H1 (cell line): ENCODE results near the gene DESI1. TPM values are rescaled to one million over a fixed set of nuclear protein-coding genes. Genes with fewer than 3 reads are reported as not detected.

Experiments
- CTCF ChIA-PET: fragments of 300-600 bp; sonication (Branson Sonifier 250); formaldehyde crosslinking; loops from one replicate; lab custom pipeline; 2021; ENCODE audit not compliant: partially characterized antibody; lab: Charles Lee
- POLR2A ChIA-PET: fragments of 300-600 bp; sonication (Branson Sonifier 250); formaldehyde crosslinking; loops from one replicate; lab custom pipeline; 2021; ENCODE audit warnings: inconsistent platforms; ENCODE audit not compliant: partially characterized antibody; lab: Charles Lee
- DNase-seq, 2 experiments: peaks; one replicate each; pipeline versions ENCODE4 v3.0.0 to v3.0.0-alpha.2; 2010 to 2022; ENCODE audit warnings: low spot score in 2 of 2, low read depth in 1 of 2, mixed read lengths in 1 of 2
- FAIRE-seq: peaks from 2 replicates; lab custom pipeline; 2011; peaks lifted over from hg19 to GRCh38; lab: Jason Lieb, UNC
- H2AFZ ChIP-seq: 2 replicates; pipeline ENCODE4 v1.8.1; 2012; ENCODE audit warnings: low read length, inconsistent platforms
- H2AK5ac ChIP-seq: 2 replicates; pipeline ENCODE4 v1.6.1; 2013; ENCODE audit warnings: low read depth, low read length
- H2BK120ac ChIP-seq: replicated peaks from 2 replicates; pipeline ENCODE3; 2013; ENCODE audit warnings: low read depth, low read length, inconsistent platforms
- H2BK12ac ChIP-seq: 2 replicates; pipeline ENCODE4 v1.6.1; 2013; ENCODE audit warnings: low read depth, low read length
- H2BK15ac ChIP-seq: 2 replicates; pipeline ENCODE4 v1.6.1; 2013; ENCODE audit warnings: low read length
- H2BK20ac ChIP-seq: 2 replicates; pipeline ENCODE4 v1.6.1; 2013; ENCODE audit warnings: low read length
- H2BK5ac ChIP-seq: 2 replicates; pipeline ENCODE4 v1.6.1; 2013; ENCODE audit warnings: low read depth, low read length
- H3K14ac ChIP-seq: 2 replicates; pipeline ENCODE4 v1.6.1; 2013; ENCODE audit warnings: inconsistent platforms; ENCODE audit not compliant: insufficient read length
- H3K18ac ChIP-seq: 2 replicates; pipeline ENCODE4 v1.6.1; 2013; ENCODE audit warnings: low read length; ENCODE audit errors: extremely low read depth
- H3K23ac ChIP-seq: 2 replicates; pipeline ENCODE4 v1.6.1; 2013; ENCODE audit warnings: inconsistent platforms; ENCODE audit not compliant: insufficient read length
- H3K23me2 ChIP-seq: 2 replicates; pipeline ENCODE4 v1.6.1; 2013; ENCODE audit warnings: low read depth, low read length
- H3K27ac ChIP-seq: 2 replicates; pipeline ENCODE4 v1.6.1; 2011; ENCODE audit warnings: low read depth, low read length, inconsistent platforms
- H3K27me3 ChIP-seq, 4 experiments: replicated peaks in 1 of 4; 1 replicate in 1 of 4; 2 replicates in 3 of 4; pipeline versions ENCODE4 v1.6.1 to v1.8.1; 2011 to 2013; ENCODE audit warnings: low read length in 3 of 4, mild to moderate bottlenecking in 3 of 4, inconsistent platforms in 2 of 4, mixed read lengths in 2 of 4, moderate library complexity in 1 of 4; ENCODE audit not compliant: control insufficient read depth in 3 of 4, insufficient read depth in 3 of 4; ENCODE audit errors: extremely low read depth in 1 of 4
- H3K36me3 ChIP-seq, 4 experiments: 2 replicates each; pipeline versions ENCODE4 v1.6.1 to v1.8.1; 2011 to 2013; ENCODE audit warnings: mild to moderate bottlenecking in 4 of 4, low read length in 3 of 4, moderate library complexity in 2 of 4, control low read depth in 1 of 4, inconsistent platforms in 1 of 4; ENCODE audit not compliant: insufficient read depth in 4 of 4, control insufficient read depth in 2 of 4
- H3K4ac ChIP-seq: replicated peaks from 2 replicates; pipeline ENCODE3; 2013; ENCODE audit warnings: low read length, low read depth, mixed read lengths, inconsistent platforms; ENCODE audit not compliant: insufficient read length
- H3K4me1 ChIP-seq, 4 experiments: replicated peaks in 1 of 4; 1 replicate in 1 of 4; 2 replicates in 3 of 4; pipeline versions ENCODE4 v1.6.1 to v1.8.1; 2011 to 2013; ENCODE audit warnings: low read length in 3 of 4, inconsistent platforms in 2 of 4, mixed read lengths in 1 of 4; ENCODE audit not compliant: insufficient read depth in 4 of 4, control insufficient read depth in 3 of 4
- H3K4me2 ChIP-seq, 2 experiments: 2 replicates each; pipeline versions ENCODE4 v1.6.1 to v1.8.1; 2011 to 2013; ENCODE audit warnings: low read depth in 2 of 2, low read length in 2 of 2, control low read depth in 1 of 2, inconsistent platforms in 1 of 2, mild to moderate bottlenecking in 1 of 2; ENCODE audit not compliant: insufficient read depth in 1 of 2
- H3K4me3 ChIP-seq, 4 experiments: fragments of 200-600, 300-600 bp in 1 of 4; sonication (generic), shearing (Covaris generic), sonication (Bioruptor Twin) in 1 of 4; 2 replicates each; pipeline versions ENCODE4 v1.5.1 to v1.8.1; 2011 to 2016; ENCODE audit warnings: low read length in 4 of 4, low read depth in 3 of 4, control low read depth in 2 of 4, inconsistent platforms in 2 of 4, mild to moderate bottlenecking in 2 of 4, mixed read lengths in 1 of 4, moderate library complexity in 1 of 4; ENCODE audit not compliant: insufficient read depth in 2 of 4; ENCODE audit errors: extremely low read depth in 1 of 4
- H3K56ac ChIP-seq: replicated peaks from 2 replicates; pipeline ENCODE3; 2013; ENCODE audit warnings: low read depth, mild to moderate bottlenecking, mixed read lengths, low read length, inconsistent platforms; ENCODE audit not compliant: insufficient read length
- H3K79me1 ChIP-seq: 2 replicates; pipeline ENCODE4 v1.6.1; 2013; ENCODE audit warnings: low read depth, low read length, control low read depth
- H3K79me2 ChIP-seq, 2 experiments: 2 replicates each; pipeline versions ENCODE4 v1.6.1 to v1.8.1; 2012 to 2013; ENCODE audit warnings: low read length in 2 of 2, mild to moderate bottlenecking in 2 of 2, inconsistent platforms in 1 of 2; ENCODE audit not compliant: insufficient read depth in 2 of 2, control insufficient read depth in 1 of 2
- H3K9ac ChIP-seq, 4 experiments: replicated peaks in 1 of 4; 1 replicate in 1 of 4; 2 replicates in 3 of 4; pipeline versions ENCODE4 v1.6.1 to v1.8.1; 2011 to 2013; ENCODE audit warnings: low read depth in 3 of 4, low read length in 3 of 4, control low read depth in 2 of 4, mild to moderate bottlenecking in 2 of 4, moderate library complexity in 2 of 4, inconsistent platforms in 1 of 4; ENCODE audit errors: extremely low read depth in 1 of 4
- H3K9me3 ChIP-seq, 2 experiments: 2 replicates each; pipeline versions ENCODE4 v1.6.1 to v1.8.1; 2012 to 2013; ENCODE audit warnings: mild to moderate bottlenecking in 2 of 2, moderate library complexity in 2 of 2, control low read depth in 1 of 2, inconsistent platforms in 1 of 2, low read depth in 1 of 2, low read length in 1 of 2, mixed read lengths in 1 of 2; ENCODE audit not compliant: insufficient read depth in 2 of 2
- H4K20me1 ChIP-seq, 2 experiments: replicated peaks in 1 of 2; 2 replicates each; pipeline versions ENCODE3 to v1.8.1; 2011 to 2013; ENCODE audit warnings: inconsistent platforms in 2 of 2, low read length in 2 of 2, mild to moderate bottlenecking in 1 of 2; ENCODE audit not compliant: insufficient read depth in 2 of 2, control insufficient read depth in 1 of 2
- H4K5ac ChIP-seq: 2 replicates; pipeline ENCODE4 v1.6.1; 2013; ENCODE audit warnings: low read length, low read depth, mixed read lengths, inconsistent platforms; ENCODE audit not compliant: insufficient read length
- H4K8ac ChIP-seq: 2 replicates; pipeline ENCODE4 v1.8.0; 2013; ENCODE audit warnings: mild to moderate bottlenecking, moderate library complexity, low read length, inconsistent platforms; ENCODE audit not compliant: insufficient read depth; ENCODE audit errors: extremely low read depth
- H4K91ac ChIP-seq: replicated peaks from 2 replicates; pipeline ENCODE3; 2013; ENCODE audit warnings: low read length, mixed read lengths, inconsistent platforms; ENCODE audit not compliant: insufficient read length
- BACH1 ChIP-seq: IDR thresholded peaks from 2 replicates; pipeline ENCODE4 v1.6.1; 2012; ENCODE audit warnings: low read length, improper control_type of control experiment
- CEBPB ChIP-seq: IDR thresholded peaks from 2 replicates; pipeline ENCODE4 v1.6.1; 2012; ENCODE audit warnings: low read depth, low read length
- EGR1 ChIP-seq: IDR thresholded peaks from 2 replicates; pipeline ENCODE4 v1.6.1; 2011; ENCODE audit warnings: low read depth, low read length, borderline replicate concordance
- GABPA ChIP-seq: IDR thresholded peaks from 2 replicates; pipeline ENCODE4 v1.6.1; 2011; ENCODE audit warnings: mild to moderate bottlenecking, low read length, moderate library complexity, borderline replicate concordance; ENCODE audit not compliant: insufficient read depth
- JUND ChIP-seq: IDR thresholded peaks from 2 replicates; pipeline ENCODE4 v1.6.1; 2011; ENCODE audit warnings: mild to moderate bottlenecking, improper control_type of control experiment, low read length
- KDM4A ChIP-seq: IDR thresholded peaks from one replicate; pipeline ENCODE4 v1.7.1; 2012; ENCODE audit warnings: low read depth, mild to moderate bottlenecking, moderate library complexity, low read length, inconsistent platforms; ENCODE audit not compliant: severe bottlenecking
- PHF8 ChIP-seq: fragments of 200-600 bp; sonication (generic); conservative IDR thresholded peaks from 2 replicates; pipeline ENCODE4 v1.7.1; 2012; ENCODE audit warnings: low read depth, mild to moderate bottlenecking, inconsistent platforms, low read length, moderate library complexity
- TCF12 ChIP-seq: IDR thresholded peaks from 2 replicates; pipeline ENCODE4 v1.6.1; 2011; ENCODE audit warnings: low read depth, mild to moderate bottlenecking, low read length
- WGBS, 2 experiments: shearing (Covaris generic) in 1 of 2; methylation state at CpG; one replicate each; pipeline versions ENCODE4 v1.1.6 to v1.1.7; 2013 to 2015; ENCODE audit warnings: low lambda C conversion rate in 2 of 2, mixed read lengths in 2 of 2, inconsistent platforms in 1 of 2, low coverage in 1 of 2, missing lambda C conversion rate in 1 of 2; ENCODE audit not compliant: insufficient replicate concordance in 2 of 2, insufficient coverage in 1 of 2, insufficient read length in 1 of 2; ENCODE audit errors: extremely low coverage in 1 of 2, missing lambda C conversion rate in 1 of 2; 5-methylcytosine and 5-hydroxymethylcytosine counted together
- polyA plus RNA-seq, 7 experiments: library from polyadenylated mRNA; depleted of rRNA in 3 of 7; stranded (reverse) in 5 of 7; unstranded in 2 of 7; fragments of >200 nt in 5 of 7; fragments of 200-250 nt in 2 of 7; gene quantifications; 1 replicate in 5 of 7; 2 replicates in 1 of 7; 4 replicates in 1 of 7; pipeline versions ENCODE4 v1.2.1 to v1.2.3, GENCODE V29; 2011 to 2013; ENCODE audit warnings: missing spikeins in 2 of 7, mixed read lengths in 2 of 7
- total RNA-seq: library from RNA; stranded (reverse); fragmentation: NEBNext Ultra II Directional; extraction: Animal tissue kit (Norgen Biotek cat#: 25700); gene quantifications from 2 replicates; pipeline ENCODE4 v1.2.1, GENCODE V29; 2021
- TF ChIP-seq, protein P1 (sequence below), 3 experiments: IDR thresholded peaks; 1 replicate in 2 of 3; 2 replicates in 1 of 3; pipeline versions ENCODE4 v1.5.1 to v1.6.1; 2011; ENCODE audit warnings: low read length in 3 of 3, mild to moderate bottlenecking in 3 of 3, inconsistent platforms in 2 of 3, low read depth in 1 of 3, moderate library complexity in 1 of 3; ENCODE audit not compliant: insufficient read depth in 1 of 3; ENCODE audit errors: control extremely low read depth in 1 of 3

DESI1 gene
- total and polyA plus RNA-seq, 2 of the 8 experiments (the other 6 are each of a cell fraction or from before 2014, with no cell fraction given), result 27.6 to 34.3 TPM

DNA sequence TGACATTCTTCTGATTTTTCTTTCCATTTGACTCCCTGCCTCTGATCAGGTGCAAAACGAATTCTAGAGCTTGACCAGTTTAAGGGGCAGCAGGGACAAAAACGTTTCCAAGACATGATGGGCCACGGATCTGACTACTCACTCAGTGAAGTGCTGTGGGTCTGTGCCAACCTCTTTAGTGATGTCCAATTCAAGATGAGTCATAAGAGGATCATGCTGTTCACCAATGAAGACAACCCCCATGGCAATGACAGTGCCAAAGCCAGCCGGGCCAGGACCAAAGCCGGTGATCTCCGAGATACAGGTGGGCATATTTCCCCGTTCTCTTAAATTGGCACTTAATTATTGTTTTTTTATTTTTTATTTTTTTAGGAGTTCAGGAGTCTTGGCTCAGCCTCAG, 15.6 kb upstream of the DESI1 start:
- no peak overlapping the region for H3K23ac ChIP-seq
- no peak overlapping the region for H3K9ac ChIP-seq
- no peak overlapping the region for H2AK5ac ChIP-seq
- H3K18ac ChIP-seq, result no peak overlapping the region
- H4K20me1 ChIP-seq, result peaks cover under 1 to 3% of the 10 kb centered on the region in 2 experiments
- H2BK120ac ChIP-seq, result no peak overlapping the region
- no peaks in the 10 kb centered on the region for H3K27me3 ChIP-seq
- H2BK12ac ChIP-seq, result no peak overlapping the region
- no peaks in the 10 kb centered on the region for H3K23me2 ChIP-seq
- TF ChIP-seq, protein P1, sequence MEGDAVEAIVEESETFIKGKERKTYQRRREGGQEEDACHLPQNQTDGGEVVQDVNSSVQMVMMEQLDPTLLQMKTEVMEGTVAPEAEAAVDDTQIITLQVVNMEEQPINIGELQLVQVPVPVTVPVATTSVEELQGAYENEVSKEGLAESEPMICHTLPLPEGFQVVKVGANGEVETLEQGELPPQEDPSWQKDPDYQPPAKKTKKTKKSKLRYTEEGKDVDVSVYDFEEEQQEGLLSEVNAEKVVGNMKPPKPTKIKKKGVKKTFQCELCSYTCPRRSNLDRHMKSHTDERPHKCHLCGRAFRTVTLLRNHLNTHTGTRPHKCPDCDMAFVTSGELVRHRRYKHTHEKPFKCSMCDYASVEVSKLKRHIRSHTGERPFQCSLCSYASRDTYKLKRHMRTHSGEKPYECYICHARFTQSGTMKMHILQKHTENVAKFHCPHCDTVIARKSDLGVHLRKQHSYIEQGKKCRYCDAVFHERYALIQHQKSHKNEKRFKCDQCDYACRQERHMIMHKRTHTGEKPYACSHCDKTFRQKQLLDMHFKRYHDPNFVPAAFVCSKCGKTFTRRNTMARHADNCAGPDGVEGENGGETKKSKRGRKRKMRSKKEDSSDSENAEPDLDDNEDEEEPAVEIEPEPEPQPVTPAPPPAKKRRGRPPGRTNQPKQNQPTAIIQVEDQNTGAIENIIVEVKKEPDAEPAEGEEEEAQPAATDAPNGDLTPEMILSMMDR (IDR thresholded peaks at IDR 0.05; ENCODE audit: control extremely low read depth in 1 of 3, insufficient read depth in 1 of 3, low read depth in 1 of 3, low read length in 3 of 3), result no peak
- TF ChIP-seq PHF8 (no peak), JUND (no peak), CEBPB (no peak), GABPA (no peak), TCF12 (no peak), BACH1 (no peak), KDM4A (no peak), EGR1 (no peak)
- H3K4me1 ChIP-seq, result no peaks in the 10 kb centered on the region
- no peaks in the 10 kb centered on the region for H3K79me1 ChIP-seq
- no peak overlapping the region for H3K14ac ChIP-seq
- no peak overlapping the region for H2AFZ ChIP-seq
- DNase-seq (no peak), FAIRE-seq (no peak)
- ChIA-PET POLR2A (interaction anchor here (0.8 to 13.3 kb wide), 5 partner anchors 9 to 245 kb away, joined by 3 to 157 read pairs (median 7); partner anchors contain the start of genes DESI1 and XRCC6), CTCF (interaction anchor here (1.2 to 1.3 kb wide), 2 partner anchors 10 to 31 kb away, joined by 3 to 4 read pairs; no protein-coding TSS in a partner anchor)
- H4K8ac ChIP-seq, result no peak overlapping the region
- H3K4me2 ChIP-seq, result no peak overlapping the region
- no peak overlapping the region for H3K4ac ChIP-seq
- no peak overlapping the region for H2BK20ac ChIP-seq
- no peak overlapping the region for H2BK5ac ChIP-seq
- H3K9me3 ChIP-seq, result no peaks in the 10 kb centered on the region; a peak in 1 of 4 replicates
- WGBS, 2 experiments, result 96% methylated on average over 7 of the region's 7 CpGs; no CpG with 5 or more reads in 1 of the 2 experiments
- no peak overlapping the region for H4K91ac ChIP-seq
- no peak overlapping the region for H4K5ac ChIP-seq
- H3K36me3 ChIP-seq, result peaks cover 31 to 87% (median 60%) of the 10 kb centered on the region in 4 experiments
- peaks cover 0 to 19% of the 10 kb centered on the region in 2 experiments; a peak in 2 of 4 replicates for H3K79me2 ChIP-seq
- H3K4me3 ChIP-seq, result no peak overlapping the region
- no peak overlapping the region for H2BK15ac ChIP-seq
- no peak overlapping the region for H3K56ac ChIP-seq
- no peak overlapping the region for H3K27ac ChIP-seq
